LNCaP clone FGC (cell line): ENCODE results near the gene C2CD4D.
A peak's percentile ranks its signal among the peaks of the same experiment; 100 is the strongest.

Experiments
- DNase-seq: peaks from one replicate; pipeline ENCODE4 v3.0.0-alpha.2; 2011; ENCODE audit warnings: low read depth
- H3K4me3 ChIP-seq: 2 replicates; pipeline ENCODE4 v1.5.1; 2011; ENCODE audit warnings: mild to moderate bottlenecking, low read depth, low read length, control low read depth
- TF ChIP-seq, protein P1 (sequence below): IDR thresholded peaks from 2 replicates; pipeline ENCODE4 v1.5.1; 2012; ENCODE audit warnings: mild to moderate bottlenecking; ENCODE audit not compliant: control insufficient read depth, insufficient read depth; ENCODE audit errors: extremely low read depth

Gene C2CD4D

DNA sequence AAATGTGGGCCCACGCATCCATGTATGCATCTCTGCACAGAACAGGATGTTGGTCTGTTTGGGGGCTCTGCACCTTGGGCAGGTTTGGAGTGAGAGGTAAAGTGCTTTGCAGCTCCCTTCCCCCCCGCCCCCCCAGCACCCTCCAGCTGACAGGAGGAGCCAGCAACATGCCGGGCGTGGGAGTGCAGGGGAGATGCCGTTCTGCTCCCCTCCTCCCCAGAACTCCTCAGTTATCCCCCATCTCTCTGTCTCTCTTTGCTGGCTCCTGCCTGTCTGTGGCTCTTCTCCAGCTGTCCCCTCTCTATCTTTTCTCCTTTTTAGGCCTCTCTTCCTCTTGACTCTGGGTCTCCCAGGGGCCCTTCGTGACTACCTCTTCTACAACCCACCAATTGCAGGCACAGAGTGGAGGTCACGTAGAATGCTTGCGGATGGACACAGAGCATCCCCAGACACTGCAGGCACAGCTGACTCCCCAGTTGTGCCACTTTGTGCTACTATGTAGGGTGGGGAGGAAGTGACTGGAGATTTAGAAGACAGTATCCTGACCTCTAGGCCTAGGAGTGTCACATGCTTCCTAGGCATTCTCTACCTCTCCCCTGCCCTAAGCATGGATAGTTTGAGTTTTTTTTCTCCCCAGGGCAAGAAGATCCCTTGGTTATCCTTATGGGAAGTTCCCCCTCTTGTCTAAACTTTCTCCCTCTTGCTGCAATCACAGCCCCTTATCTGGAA, 6.3 kb downstream of the C2CD4D start:
- DNase-seq, result no peak
- TF ChIP-seq, protein P1, sequence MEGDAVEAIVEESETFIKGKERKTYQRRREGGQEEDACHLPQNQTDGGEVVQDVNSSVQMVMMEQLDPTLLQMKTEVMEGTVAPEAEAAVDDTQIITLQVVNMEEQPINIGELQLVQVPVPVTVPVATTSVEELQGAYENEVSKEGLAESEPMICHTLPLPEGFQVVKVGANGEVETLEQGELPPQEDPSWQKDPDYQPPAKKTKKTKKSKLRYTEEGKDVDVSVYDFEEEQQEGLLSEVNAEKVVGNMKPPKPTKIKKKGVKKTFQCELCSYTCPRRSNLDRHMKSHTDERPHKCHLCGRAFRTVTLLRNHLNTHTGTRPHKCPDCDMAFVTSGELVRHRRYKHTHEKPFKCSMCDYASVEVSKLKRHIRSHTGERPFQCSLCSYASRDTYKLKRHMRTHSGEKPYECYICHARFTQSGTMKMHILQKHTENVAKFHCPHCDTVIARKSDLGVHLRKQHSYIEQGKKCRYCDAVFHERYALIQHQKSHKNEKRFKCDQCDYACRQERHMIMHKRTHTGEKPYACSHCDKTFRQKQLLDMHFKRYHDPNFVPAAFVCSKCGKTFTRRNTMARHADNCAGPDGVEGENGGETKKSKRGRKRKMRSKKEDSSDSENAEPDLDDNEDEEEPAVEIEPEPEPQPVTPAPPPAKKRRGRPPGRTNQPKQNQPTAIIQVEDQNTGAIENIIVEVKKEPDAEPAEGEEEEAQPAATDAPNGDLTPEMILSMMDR, result no peak
- peak overlapping the region; percentile 44 for H3K4me3 ChIP-seq

GRCh38 chr1:151832318-151832980, 7.2 kb downstream of the C2CD4D start:
- H3K4me3 ChIP-seq, result peak overlapping the region; percentile 75
- TF ChIP-seq, protein P1, result no peak
- DNase-seq, result peak; percentile 97

- peak within 1 kb of the TSS; percentile 75 for H3K4me3 ChIP-seq
- TF ChIP-seq, protein P1, result no peak
- DNase-seq, result peak; percentile 75
Observed at GRCh38 chr1:151831605-151832004, 8.0 kb downstream of the C2CD4D start, which contains the start of gene RORC. Gene RORC (minus strand): TSS chr1:151831802. CDS start chr1:151831764, 38 bp downstream.

DNA sequence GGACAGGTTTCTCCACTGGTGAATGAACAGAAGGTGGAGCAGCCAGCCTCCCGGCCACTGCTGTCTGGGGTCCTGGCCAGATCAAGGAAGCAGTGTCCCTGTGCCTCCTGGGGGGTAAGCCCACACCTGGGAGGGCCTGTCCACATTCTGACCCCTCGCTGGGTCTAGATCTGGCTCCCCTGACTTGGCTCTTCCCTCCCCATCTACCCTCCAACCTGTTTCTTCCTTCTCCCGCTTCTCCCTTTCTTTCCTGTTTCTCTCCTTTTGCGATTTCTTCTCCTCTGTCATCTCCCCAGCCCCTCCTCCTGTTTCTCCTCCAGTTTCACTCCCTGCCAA, 8.4 kb downstream of the C2CD4D start:
- H3K4me3 ChIP-seq, result peak overlapping the region; percentile 75
- TF ChIP-seq, protein P1, result no peak
- no peak for DNase-seq

DNA sequence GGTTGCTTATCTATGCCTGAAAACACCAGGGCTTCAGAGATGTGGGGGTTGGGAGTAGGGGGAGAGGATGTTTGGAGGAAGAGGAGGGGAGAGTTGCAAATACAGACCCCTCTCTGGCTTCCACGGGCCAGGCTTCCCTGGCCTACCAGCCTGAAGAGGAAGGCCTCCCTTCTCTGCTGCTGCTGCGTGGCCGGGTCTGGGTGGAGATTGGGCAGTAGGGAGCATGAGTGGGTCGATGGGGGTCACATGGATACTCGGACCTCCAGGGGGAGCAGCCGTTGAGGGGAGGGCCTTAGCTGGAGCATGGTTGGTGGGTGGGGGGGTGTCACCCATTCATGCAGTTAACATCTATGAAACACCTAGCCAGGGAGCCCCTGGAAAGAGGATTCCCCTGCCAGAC, 9.6 kb downstream of the C2CD4D start:
- no peak for DNase-seq
- H3K4me3 ChIP-seq, result peak overlapping the region; percentile 75
- TF ChIP-seq, protein P1, result no peak

- H3K4me3 ChIP-seq, result no peak overlapping the region
- DNase-seq, result no peak
Observed at GRCh38 chr1:151829352-151830046, 10.1 kb downstream of the C2CD4D start.

More at GRCh38 chr1:151829352-151830046, 10.1 kb downstream of the C2CD4D start:
- TF ChIP-seq, protein P1, result no peak
